Liver (tissue), 9 donors: ENCODE measurements around the gene SHANK2. TPM values are rescaled to one million over a fixed set of nuclear protein-coding genes. Genes with fewer than 3 reads are reported as not detected.

Source experiments
- DNase-seq: peaks from one replicate; pipeline ENCODE4 v3.0.0-alpha.2; 2017; ENCODE audit warnings: low spot score
- H3K27ac ChIP-seq, 2 donors: one replicate each; pipeline ENCODE4 v1.7.0; 2013; ENCODE audit warnings: inconsistent platforms in 2 of 2, low read length in 2 of 2, control low read depth in 1 of 2, low read depth in 1 of 2, mild to moderate bottlenecking in 1 of 2
- H3K27me3 ChIP-seq, 4 donors: one replicate each; pipeline versions ENCODE4 v1.6.1 to v1.7.0; 2013; ENCODE audit warnings: low read length in 3 of 4, inconsistent platforms in 1 of 4, mild to moderate bottlenecking in 1 of 4, moderate library complexity in 1 of 4; ENCODE audit not compliant: control insufficient read depth in 4 of 4, insufficient read depth in 4 of 4
- H3K36me3 ChIP-seq, 4 donors: one replicate each; pipeline versions ENCODE4 v1.6.1 to v1.7.0; 2013; ENCODE audit warnings: low read length in 3 of 4, mild to moderate bottlenecking in 3 of 4, low read depth in 1 of 4, moderate library complexity in 1 of 4; ENCODE audit not compliant: control insufficient read depth in 4 of 4, insufficient read depth in 3 of 4
- H3K4me1 ChIP-seq, 4 donors: one replicate each; pipeline versions ENCODE4 v1.6.1 to v1.7.0; 2013; ENCODE audit warnings: low read length in 3 of 4, mild to moderate bottlenecking in 3 of 4, moderate library complexity in 1 of 4; ENCODE audit not compliant: control insufficient read depth in 4 of 4, insufficient read depth in 4 of 4
- H3K4me3 ChIP-seq, 3 donors: one replicate each; pipeline versions ENCODE4 v1.6.1 to v1.7.0; 2013; ENCODE audit warnings: low read length in 3 of 3, control low read depth in 1 of 3, low read depth in 1 of 3, mild to moderate bottlenecking in 1 of 3
- H3K9ac ChIP-seq, 2 donors: one replicate each; pipeline ENCODE4 v1.7.0; 2013; ENCODE audit warnings: low read length in 2 of 2, mild to moderate bottlenecking in 2 of 2, moderate library complexity in 2 of 2, control low read depth in 1 of 2, low read depth in 1 of 2
- H3K9me3 ChIP-seq, 4 donors: one replicate each; pipeline versions ENCODE4 v1.6.1 to v1.7.0; 2013; ENCODE audit warnings: low read length in 3 of 4; ENCODE audit not compliant: control insufficient read depth in 4 of 4
- ATF3 ChIP-seq: IDR thresholded peaks from 2 replicates; pipeline ENCODE4 v1.6.1; 2016; ENCODE audit warnings: antibody characterized with exemption
- CTCF ChIP-seq: fragments of 150-350 bp; IDR thresholded peaks from 2 replicates; pipeline ENCODE4 v1.5.1; 2017; ENCODE audit warnings: improper control_type of control experiment, low read depth, low read length; ENCODE audit not compliant: missing input control
- EGR1 ChIP-seq, 2 donors: IDR thresholded peaks; 2 replicates each; pipeline ENCODE4 v1.6.1; 2016 to 2018; ENCODE audit warnings: antibody characterized with exemption in 2 of 2, low read depth in 2 of 2
- FOXA1 ChIP-seq: IDR thresholded peaks from 2 replicates; pipeline ENCODE4 v1.6.1; 2016; ENCODE audit warnings: antibody characterized with exemption
- FOXA2 ChIP-seq: IDR thresholded peaks from 2 replicates; pipeline ENCODE4 v1.6.1; 2016; ENCODE audit warnings: antibody characterized with exemption
- GABPA ChIP-seq, 2 donors: IDR thresholded peaks in 1 of 2; conservative IDR thresholded peaks in 1 of 2; 2 replicates each; pipeline ENCODE4 v1.6.1; 2016; ENCODE audit warnings: antibody characterized with exemption in 2 of 2, mild to moderate bottlenecking in 1 of 2, moderate library complexity in 1 of 2
- HNF4A ChIP-seq, 2 donors: conservative IDR thresholded peaks; 2 replicates each; pipeline ENCODE4 v1.6.1; 2016; ENCODE audit warnings: antibody characterized with exemption in 2 of 2, mild to moderate bottlenecking in 2 of 2
- HNF4G ChIP-seq: IDR thresholded peaks from 2 replicates; pipeline ENCODE4 v1.6.1; 2016; ENCODE audit warnings: antibody characterized with exemption
- JUND ChIP-seq, 2 donors: IDR thresholded peaks; 2 replicates each; pipeline ENCODE4 v1.6.1; 2016; ENCODE audit warnings: antibody characterized with exemption in 2 of 2
- MAX ChIP-seq: IDR thresholded peaks from 2 replicates; pipeline ENCODE4 v1.6.1; 2016; ENCODE audit warnings: antibody characterized with exemption
- RAD21 ChIP-seq, 2 donors: IDR thresholded peaks; 2 replicates each; pipeline ENCODE4 v1.6.1; 2016; ENCODE audit warnings: antibody characterized with exemption in 2 of 2, mild to moderate bottlenecking in 2 of 2
- REST ChIP-seq: IDR thresholded peaks from 2 replicates; pipeline ENCODE4 v1.6.1; 2016; ENCODE audit warnings: antibody characterized with exemption, mild to moderate bottlenecking
- RXRA ChIP-seq, 2 donors: IDR thresholded peaks; 2 replicates each; pipeline ENCODE4 v1.6.1; 2017 to 2018; ENCODE audit warnings: antibody characterized with exemption in 2 of 2, mild to moderate bottlenecking in 1 of 2
- SP1 ChIP-seq: IDR thresholded peaks from 2 replicates; pipeline ENCODE4 v1.6.1; 2018; ENCODE audit warnings: antibody characterized with exemption, mild to moderate bottlenecking
- TAF1 ChIP-seq: conservative IDR thresholded peaks from 2 replicates; pipeline ENCODE4 v1.6.1; 2016; ENCODE audit warnings: antibody characterized with exemption, mild to moderate bottlenecking
- YY1 ChIP-seq: IDR thresholded peaks from 2 replicates; pipeline ENCODE4 v1.6.1; 2016; ENCODE audit warnings: antibody characterized with exemption, mild to moderate bottlenecking
- WGBS: extraction: QIAGEN DNeasy Blood & Tissue Kit; methylation state at CpG from one replicate; pipeline ENCODE4 v1.1.7; 2013; 5-methylcytosine and 5-hydroxymethylcytosine counted together
- polyA plus RNA-seq, 2 donors: library from polyadenylated mRNA; stranded (reverse) in 1 of 2; unstranded in 1 of 2; fragments of 200-250 nt in 1 of 2; fragments of >200 nt in 1 of 2; fragmentation: Nextera tagmentation in 1 of 2; extraction: Ambion mirVana in 1 of 2; gene quantifications; one replicate each; pipeline versions ENCODE4 v1.2.1 to v1.2.3, GENCODE V29; 2013 to 2015
- total RNA-seq, 2 donors: library from RNA; depleted of rRNA; stranded (reverse); fragments of >200 nt; gene quantifications; one replicate each; pipeline ENCODE4 v1.2.3, GENCODE V29; 2014
- donor health status: healthy.
- donor health status: healthy.
- donor health status: healthy.
- donor health status: healthy.
- donor health status: healthy.

SHANK2 gene
- total and polyA plus RNA-seq, 4 donors = 5.4 to 36.4 (median 12.4) TPM

- TF ChIP-seq SP1 (peak; percentile 88), EGR1 (IDR thresholded peaks at IDR 0.05; ENCODE audit: low read depth in 2 of 2) (no peak), RXRA (IDR thresholded peaks at IDR 0.05) (peak; percentile 77 to 93), TAF1 (no peak)
Measured at GRCh38 chr11:71286701-71287643, 34.6 kb upstream of the SHANK2 start (continued).

GRCh38 chr11:71285111-71285510 is 32.7 kb upstream of the SHANK2 start:
- Histone ChIP-seq H3K27ac (no peak overlapping the region), H3K4me3 (no peak overlapping the region), H3K9ac (no peak overlapping the region), H3K36me3 (no peaks in the 10 kb centered on the region), H3K9me3 (no peaks in the 10 kb centered on the region), H3K4me1 (peaks cover 4 to 13% (median 10%) of the 10 kb centered on the region in 4 donors), H3K27me3 (no peaks in the 10 kb centered on the region)
- TF ChIP-seq SP1 = no peak
- TF ChIP-seq HNF4G = no peak
- TF ChIP-seq MAX = no peak
- no peak for TF ChIP-seq RAD21 (IDR thresholded peaks at IDR 0.05)
- TF ChIP-seq EGR1 (IDR thresholded peaks at IDR 0.05; ENCODE audit: low read depth in 2 of 2) = no peak
- no peak for TF ChIP-seq FOXA1
- TF ChIP-seq GABPA (IDR thresholded peaks at IDR 0.05 in 1 of 2, conservative IDR thresholded peaks at IDR 0.05 in 1 of 2) = no peak
- no peak for TF ChIP-seq YY1
- no peak for TF ChIP-seq ATF3
- no peak for TF ChIP-seq HNF4A (conservative IDR thresholded peaks at IDR 0.05)
- no peak for TF ChIP-seq REST
- TF ChIP-seq FOXA2 = no peak
- WGBS = 91% methylated on average over 14 of the region's 14 CpGs
- no peak for DNase-seq

GRCh38 chr11:71284525-71285092 is 32.2 kb upstream of the SHANK2 start:
- Histone ChIP-seq H3K4me1 (peaks cover 4 to 13% (median 10%) of the 10 kb centered on the region in 4 donors), H3K36me3 (no peaks in the 10 kb centered on the region), H3K4me3 (no peak overlapping the region), H3K27me3 (no peaks in the 10 kb centered on the region), H3K9me3 (no peaks in the 10 kb centered on the region), H3K9ac (no peak overlapping the region), H3K27ac (no peak overlapping the region)
- WGBS = 62% methylated on average over 2 of the region's 2 CpGs
- no peak for DNase-seq
- TF ChIP-seq SP1 (no peak), MAX (no peak), JUND (IDR thresholded peaks at IDR 0.05) (no peak), TAF1 (no peak), FOXA1 (no peak), EGR1 (IDR thresholded peaks at IDR 0.05; ENCODE audit: low read depth in 2 of 2) (no peak), FOXA2 (no peak), REST (no peak), CTCF (no peak), RAD21 (IDR thresholded peaks at IDR 0.05) (no peak), HNF4G (no peak), HNF4A (conservative IDR thresholded peaks at IDR 0.05) (no peak)
